Muscle of arm (tissue), 12 donors: ENCODE data around the gene RPL14. TPM values are rescaled to one million over a fixed set of nuclear protein-coding genes. Genes with fewer than 3 reads are reported as not detected.

Experiments
- DNase-seq: peaks from one replicate; pipeline ENCODE4 v3.0.0-alpha.2; 2013
- polyA plus RNA-seq, 12 donors: library from polyadenylated mRNA; unstranded; fragments of 120-200 nt; gene quantifications; one replicate each; pipeline ENCODE4 v1.2.1, GENCODE V29; 2013; ENCODE audit not compliant: insufficient read length in 12 of 12

RPL14 gene
- polyA plus RNA-seq, 12 donors = 1,669 to 3,102 (median 2,705) TPM; not detected in 1

GRCh38 chr3:40511031-40511718 lies 54.0 kb downstream of the RPL14 start:
- DNase-seq = no peak

GRCh38 chr3:40516201-40516600 lies 59.1 kb downstream of the RPL14 start:
- no peak for DNase-seq

GRCh38 chr3:40518067-40518466 lies 60.9 kb downstream of the RPL14 start:
- no peak for DNase-seq

Other genes with a start within 250 kb of the RPL14 start
- gene EIF1B, start 147.6 kb upstream of the RPL14 start, polyA plus RNA-seq = 10 to 100 TPM in 11 of 12 donors, not detected in 1; 53.5 to 82.2 (median 67.5) TPM
- gene ENTPD3, start 70.2 kb upstream of the RPL14 start, polyA plus RNA-seq = 1 to 10 TPM in 2 of 12 donors, under 1 TPM in 9, not detected in 1; 0.29 to 3.7 (median 0.52) TPM
- 1 to 10 TPM in 11 of 12 donors, not detected in 1; 3.0 to 6.2 (median 4.6) TPM for gene ZNF619, start 19.8 kb downstream of the RPL14 start, polyA plus RNA-seq
- gene ZNF620, start 48.7 kb downstream of the RPL14 start, polyA plus RNA-seq = 1 to 10 TPM in 11 of 12 donors, not detected in 1; 2.7 to 4.3 (median 3.4) TPM
- gene ZNF621, start 67.6 kb downstream of the RPL14 start, polyA plus RNA-seq = 10 to 100 TPM in 11 of 12 donors, not detected in 1; 11.4 to 20.3 (median 14.2) TPM